Left cardiac atrium (tissue), 4 donors: Measurements from ENCODE around the gene SCART1. TPM values are rescaled to one million over a fixed set of nuclear protein-coding genes. Genes with fewer than 3 reads are reported as not detected.
A peak's percentile ranks its signal among the peaks of the same experiment; 100 is the strongest.
"Not testable (repeated sequence)": the region's sequence is repeated elsewhere in the genome, so short reads cannot be mapped to it uniquely, and the experiment has no call there.

Experiments
- ATAC-seq, 2 donors: fragments of 200-7000 bp; cut with Tn5 transposase; one replicate each; pipeline ENCODE4 v1.9.1; 2020; ENCODE audit warnings: mild to moderate bottlenecking in 2 of 2, moderate library complexity in 2 of 2
- DNase-seq: peaks from one replicate; pipeline ENCODE4 v3.0.0-alpha.2; 2020
- intact Hi-C, 2 donors: fragments of 100-400 bp; cut with DNase I; formaldehyde crosslinking; loops; one replicate each; pipeline versions ENCODE4 v1.14.1 to v1.15.1; 2022 to 2023
- long read RNA-seq: library from polyadenylated mRNA; unstranded; transcript quantifications from one replicate; pipeline ENCODE4 v2.0.0, GENCODE V29; 2021
- total RNA-seq, 2 donors: library from RNA; stranded (reverse); fragmentation: NEBNext Ultra II Directional; extraction: Animal tissue kit (Norgen Biotek cat#: 25700); gene quantifications; one replicate each; pipeline ENCODE4 v1.2.1, GENCODE V29; 2021
- donor health status: DM: no; HTN: yes; CAD: no.
- donor health status: DM: no; HTN: yes; CAD: no; lungs with severe emphysema.
- donor health status: DM: yes; HTN: yes; CAD: no.
- donor health status: Dilated cardiomyopathy.

The SCART1 gene
- total RNA-seq: under 1 TPM; 0.27 to 0.94 TPM
- long read RNA-seq: 0 reads

DNA sequence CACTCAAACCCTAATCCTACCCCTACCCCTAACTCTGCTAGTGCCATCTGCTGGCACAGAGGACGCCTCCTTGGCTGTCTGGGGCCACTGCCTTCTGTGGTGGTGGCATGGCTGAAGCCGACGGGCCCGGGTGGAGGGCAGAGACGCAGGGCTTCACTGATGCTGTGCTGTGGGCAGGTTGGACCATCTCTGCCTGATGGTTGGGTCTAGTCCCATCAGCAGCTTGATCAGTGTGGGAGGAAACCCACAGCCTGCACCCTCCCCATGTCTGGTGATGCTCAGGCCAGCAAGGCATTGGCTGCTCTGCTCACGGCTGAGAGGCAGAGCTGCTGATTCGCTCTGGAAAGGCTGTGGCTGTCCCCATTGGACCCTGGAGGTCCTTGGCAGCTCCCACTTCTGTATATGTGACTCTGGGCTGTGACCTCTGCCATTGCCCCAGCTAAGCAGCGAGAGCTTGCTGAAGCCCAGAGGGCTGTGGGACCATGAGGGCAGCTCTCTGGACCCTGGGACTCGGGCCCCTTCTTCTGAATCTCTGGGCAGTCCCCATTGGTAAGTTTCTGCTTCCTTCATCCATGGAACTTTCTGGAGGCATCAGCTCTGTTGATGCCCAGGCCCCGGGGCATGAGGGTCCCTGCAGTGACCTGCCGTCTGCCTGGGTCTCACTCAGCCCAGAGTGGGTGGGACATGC, at the start of gene SCART1:
Gene SCART1 (plus strand): TSS at position 430 of the 688 bp plus-strand sequence. CDS start 53 bp downstream, at position 483.
- DNase-seq (no peak), ATAC-seq (no peak)
- intact Hi-C loops: no loop called here

DNA sequence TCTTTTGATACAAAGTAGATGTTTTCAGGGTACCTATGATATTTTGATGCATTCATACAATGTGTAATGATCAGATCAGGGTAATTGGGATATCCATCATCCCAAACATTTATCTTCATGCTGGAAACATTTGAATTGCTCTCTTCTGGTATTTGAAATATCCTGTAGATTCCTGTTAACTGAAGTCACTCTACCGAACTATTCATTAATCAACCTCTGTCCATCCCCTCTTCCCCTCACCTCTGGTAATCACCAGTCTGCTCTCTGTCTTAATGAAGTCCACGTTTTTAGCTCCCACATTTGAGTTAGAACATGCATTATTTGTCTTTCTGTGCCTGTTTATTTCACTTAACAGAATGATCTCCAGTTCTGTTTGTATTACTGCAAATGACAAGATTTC, 48.5 kb upstream of the SCART1 start:
- ATAC-seq: no peak

GRCh38 chr10:133405844-133406527, 47.8 kb upstream of the SCART1 start:
- intact Hi-C loops: no loop called here
- no peak for ATAC-seq
- no peak for DNase-seq

More for the DNA sequence above, 48.5 kb upstream of the SCART1 start:
- DNase-seq: no peak
- intact Hi-C loops: no loop called here

- no peak for ATAC-seq
- intact Hi-C loops: no loop called here
- DNase-seq: no peak
Observed at GRCh38 chr10:133411523-133412380, 42.0 kb upstream of the SCART1 start.

DNA sequence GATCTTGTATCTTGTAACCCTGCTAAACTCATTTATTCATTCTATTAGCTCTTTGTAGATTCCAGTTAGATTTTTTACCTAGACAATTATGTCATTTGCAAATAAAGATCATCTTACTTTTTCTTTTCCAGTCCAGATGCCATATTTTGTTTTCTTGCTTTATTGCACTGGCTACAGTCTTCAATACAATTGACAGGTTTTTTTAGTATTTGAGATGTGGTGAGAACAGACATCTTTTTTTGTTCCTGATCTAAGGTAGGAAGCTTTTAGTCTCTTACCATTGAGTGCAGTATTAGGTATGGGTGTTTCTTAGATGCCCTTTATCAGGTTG, 41.4 kb upstream of the SCART1 start:
- DNase-seq (no peak), ATAC-seq (no peak)
- intact Hi-C loops: no loop called here

DNA sequence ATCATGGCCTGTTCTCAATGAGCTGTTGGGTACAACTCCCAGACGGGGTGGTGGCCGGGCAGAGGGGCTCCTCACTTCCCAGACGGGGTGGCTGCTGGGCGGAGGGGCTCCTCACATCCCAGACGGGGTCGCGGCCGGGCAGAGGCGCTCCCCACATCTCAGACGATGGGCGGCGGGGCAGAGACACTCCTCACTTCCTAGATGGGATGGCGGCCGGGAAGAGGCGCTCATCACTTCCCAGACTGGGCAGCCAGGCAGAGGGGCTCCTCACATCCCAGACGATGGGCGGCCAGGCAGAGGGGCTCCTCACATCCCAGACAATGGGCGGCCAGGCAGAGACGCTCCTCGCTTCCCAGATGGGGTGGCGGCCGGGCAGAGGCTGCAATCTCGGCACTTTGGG, 39.3 kb upstream of the SCART1 start:
- intact Hi-C loops, ATAC-seq, DNase-seq: not testable (repeated sequence)

DNA sequence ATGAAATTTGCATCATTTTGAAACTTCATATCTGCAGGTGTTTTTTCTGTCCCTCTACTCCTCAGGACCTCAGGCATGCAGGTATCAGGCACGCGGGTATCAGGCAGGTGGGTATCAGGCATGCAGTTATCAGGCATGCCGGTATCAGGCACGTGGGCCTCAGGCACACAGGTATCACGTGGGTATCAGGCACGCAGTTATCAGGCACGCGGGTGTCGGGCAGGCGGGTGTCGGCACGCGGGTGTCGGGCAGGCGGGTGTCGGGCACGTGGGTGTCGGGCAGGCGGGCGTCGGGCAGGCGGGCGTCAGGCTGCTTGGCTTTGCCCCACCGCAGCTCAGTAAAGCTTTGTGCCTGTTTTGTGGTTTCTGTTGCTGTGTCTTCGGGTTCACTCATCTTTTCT, 38.0 kb upstream of the SCART1 start:
- intact Hi-C loops: no loop called here
- no peak for DNase-seq
- ATAC-seq: no peak

GRCh38 chr10:133418289-133418993, 35.3 kb upstream of the SCART1 start:
- no peak for ATAC-seq
- intact Hi-C loops: no loop called here
- no peak for DNase-seq

DNA sequence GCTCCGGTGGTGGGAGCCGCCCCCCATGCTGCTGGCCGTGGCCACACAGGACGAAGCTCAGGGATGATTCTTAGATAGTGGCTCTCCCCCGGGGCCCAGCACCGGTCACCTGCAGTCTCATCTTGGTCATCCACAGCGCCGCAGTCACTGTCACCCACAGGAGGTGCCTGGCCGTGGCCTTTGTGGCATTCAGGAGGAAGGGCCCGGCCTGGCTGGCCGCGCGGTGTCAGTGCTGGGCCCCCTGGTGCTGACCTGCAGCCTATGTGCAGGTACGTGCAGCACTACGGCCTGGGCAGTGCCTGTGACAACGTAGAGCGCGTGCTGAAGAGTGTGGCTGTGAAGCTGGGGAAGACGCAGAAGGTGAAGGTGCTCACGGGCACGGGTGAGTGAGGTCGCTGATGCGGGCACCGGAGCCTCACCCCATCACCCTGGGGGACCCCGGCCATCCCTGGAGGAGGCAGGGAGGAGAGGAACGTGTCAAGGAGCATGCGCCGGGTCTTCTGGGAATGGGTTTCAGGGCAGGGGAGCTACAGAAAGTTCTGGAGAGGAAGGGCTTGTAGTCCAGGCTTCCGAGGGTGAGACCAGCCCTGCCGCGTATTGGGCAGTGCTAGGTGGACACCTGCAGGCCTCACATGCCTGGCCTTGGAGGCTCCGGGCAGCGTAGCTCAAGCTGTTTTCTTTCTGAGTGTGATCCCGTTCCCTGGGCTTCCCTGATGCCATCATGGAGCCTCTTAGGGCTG, 34.4 kb upstream of the SCART1 start:
- intact Hi-C loops: no loop called here
- DNase-seq (no peak), ATAC-seq (no peak)

DNA sequence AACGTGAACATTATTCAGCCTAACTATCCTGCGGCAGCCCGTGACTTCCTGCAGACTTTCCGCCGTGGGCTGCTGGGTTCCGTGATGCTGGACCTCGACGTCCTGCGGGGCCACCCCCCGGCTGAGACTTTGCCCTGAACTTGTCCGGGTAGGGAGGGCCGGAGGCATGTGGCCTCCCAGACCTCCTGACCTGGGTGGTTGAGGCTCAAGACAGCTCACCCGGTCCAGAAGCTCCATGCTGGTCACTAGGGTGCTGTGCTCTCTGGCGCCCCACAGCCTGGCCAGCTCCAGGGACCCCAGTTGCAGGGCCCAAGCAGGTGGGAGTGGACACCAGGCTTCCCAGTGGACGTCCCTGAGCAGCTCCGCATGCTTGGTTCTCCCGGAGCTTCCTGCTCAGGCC, 33.7 kb upstream of the SCART1 start:
- DNase-seq (no peak), ATAC-seq (no peak)
- intact Hi-C loops: loop anchor here (10.0 kb wide), 1 partner anchor 155 kb away; no protein-coding TSS in a partner anchor

GRCh38 chr10:133420579-133420978, 33.2 kb upstream of the SCART1 start:
- ATAC-seq (no peak), DNase-seq (no peak)
- intact Hi-C loops: loop anchor here (10.0 kb wide), 1 partner anchor 154 kb away; no protein-coding TSS in a partner anchor

DNA sequence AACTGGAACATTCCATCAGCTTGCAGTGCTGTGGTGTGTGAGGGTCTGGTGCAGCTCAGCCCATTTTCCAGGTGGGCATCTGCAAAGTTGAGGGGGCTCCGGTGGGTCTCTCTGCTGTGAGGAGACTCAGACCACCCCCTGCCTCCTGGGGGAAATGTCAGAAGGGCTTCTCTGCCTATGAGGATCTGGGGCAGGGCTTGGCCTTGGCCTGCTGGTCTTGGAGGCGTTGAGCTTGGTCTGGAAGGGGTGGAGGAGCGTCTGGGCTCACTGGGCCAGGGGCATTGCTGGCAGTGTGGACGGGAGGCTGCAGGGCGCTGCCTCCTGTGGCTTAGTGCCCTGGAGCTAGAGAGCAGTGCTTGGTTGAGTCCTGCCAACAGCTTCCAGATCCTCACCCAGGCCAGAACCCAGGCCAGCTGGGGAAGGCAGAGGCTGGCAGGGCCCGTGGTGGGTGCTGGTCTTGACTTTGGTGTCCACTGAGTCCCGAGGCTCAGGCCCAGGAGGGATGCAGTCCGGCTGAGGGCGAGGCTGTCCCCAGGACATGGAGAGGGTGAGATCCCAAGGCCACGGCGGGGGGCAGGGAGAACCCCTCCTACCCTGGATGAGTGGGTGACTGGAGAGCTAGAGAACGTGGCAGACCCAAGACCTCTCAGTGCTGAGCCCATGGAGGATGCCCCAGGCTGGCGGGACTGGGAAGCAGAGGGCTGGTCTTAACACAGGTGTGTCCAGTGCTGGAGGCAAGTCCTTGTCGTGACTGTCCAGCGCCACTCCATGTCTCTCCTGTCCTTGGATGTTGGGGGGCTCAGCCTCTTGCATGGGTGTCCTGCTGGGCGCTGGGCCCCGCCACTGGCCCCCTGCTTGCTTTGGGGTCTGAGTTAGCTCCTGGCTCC, 32.2 kb upstream of the SCART1 start:
- intact Hi-C loops: loop anchor here (10.0 kb wide), 1 partner anchor 153 kb away; no protein-coding TSS in a partner anchor
- ATAC-seq: no peak
- DNase-seq: no peak

- DNase-seq (no peak), ATAC-seq (no peak)
- intact Hi-C loops: loop anchor here (10.0 kb wide), 1 partner anchor 152 kb away; no protein-coding TSS in a partner anchor
Observed at GRCh38 chr10:133422223-133422806, 31.4 kb upstream of the SCART1 start.

DNA sequence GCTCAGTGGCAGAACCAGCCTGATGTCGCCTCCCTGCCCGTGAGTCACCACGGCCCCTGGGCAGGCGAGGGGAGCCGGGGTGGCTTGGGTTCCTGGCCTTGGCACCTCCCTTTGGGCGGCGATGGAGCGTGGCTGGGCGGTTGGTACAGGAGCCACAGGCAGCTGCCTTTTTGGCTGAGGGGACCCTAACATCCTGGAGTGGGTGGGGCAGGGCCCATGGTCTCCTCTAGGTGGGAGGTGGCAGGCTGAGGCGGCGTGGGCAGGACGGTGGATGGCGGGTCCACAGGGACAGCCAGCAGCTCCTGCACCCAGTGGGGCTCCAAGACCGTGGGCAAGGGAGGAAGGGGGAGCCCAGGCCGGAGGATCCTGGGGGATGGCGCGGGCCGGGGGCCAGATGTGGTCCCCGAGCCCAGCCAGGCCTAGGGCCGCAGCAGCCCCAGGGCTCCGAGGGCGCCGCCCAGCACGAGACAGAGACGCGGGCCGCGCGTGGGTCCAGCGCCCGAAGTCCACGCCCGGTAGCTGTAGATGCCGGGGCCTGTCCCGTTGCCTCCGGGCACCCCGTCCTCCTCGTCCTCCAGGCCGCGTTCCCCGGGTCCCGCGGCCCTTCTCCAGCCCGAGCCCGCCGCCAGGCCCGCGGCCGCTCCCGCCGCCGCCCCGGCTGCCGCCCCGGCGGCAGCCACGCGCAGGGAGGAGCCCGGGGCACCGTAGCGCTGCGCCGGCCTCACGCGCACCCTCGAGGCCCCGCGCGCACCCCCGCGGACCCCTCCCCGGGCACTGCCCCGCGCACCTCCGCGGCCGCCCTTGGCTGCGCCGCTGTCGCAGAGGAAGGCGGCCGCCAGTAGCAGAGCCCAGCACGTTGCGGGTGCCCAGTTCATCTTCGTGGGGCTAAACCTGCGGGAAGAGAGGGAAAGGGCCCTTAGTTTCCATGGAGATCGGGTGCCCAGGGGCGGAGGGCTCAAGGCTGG, 30.7 kb upstream of the SCART1 start:
- no peak for DNase-seq
- intact Hi-C loops: loop anchor here (10.0 kb wide), 1 partner anchor 152 kb away; no protein-coding TSS in a partner anchor

DNA sequence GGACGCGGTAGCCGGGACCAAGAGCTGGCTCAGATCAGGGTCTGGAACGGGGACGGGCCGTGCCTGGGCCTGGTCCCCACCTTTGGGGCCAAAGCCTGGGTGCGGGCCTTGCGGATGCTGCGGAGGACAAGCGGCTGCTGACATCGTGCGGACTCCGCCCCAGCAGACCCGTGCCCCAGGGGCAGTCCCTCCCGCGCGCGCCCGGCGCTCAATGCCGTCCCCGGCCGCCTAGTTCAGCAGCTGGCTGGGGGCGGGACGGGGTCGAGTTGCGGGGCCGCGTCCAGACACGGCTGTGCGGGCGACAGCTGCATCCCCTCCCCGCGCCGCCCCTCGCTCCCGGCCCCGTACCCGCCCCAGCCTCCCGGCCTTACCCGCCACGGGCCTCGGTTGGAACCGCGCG, 29.6 kb upstream of the SCART1 start:
- DNase-seq: not testable (repeated sequence)
- intact Hi-C loops: loop anchor here (10.0 kb wide), 1 partner anchor 151 kb away; no protein-coding TSS in a partner anchor
- ATAC-seq: peak in 1 of 2 donors; percentile 37

More for the DNA sequence above, 30.7 kb upstream of the SCART1 start:
- ATAC-seq: peak; percentile 11 to 27

DNA sequence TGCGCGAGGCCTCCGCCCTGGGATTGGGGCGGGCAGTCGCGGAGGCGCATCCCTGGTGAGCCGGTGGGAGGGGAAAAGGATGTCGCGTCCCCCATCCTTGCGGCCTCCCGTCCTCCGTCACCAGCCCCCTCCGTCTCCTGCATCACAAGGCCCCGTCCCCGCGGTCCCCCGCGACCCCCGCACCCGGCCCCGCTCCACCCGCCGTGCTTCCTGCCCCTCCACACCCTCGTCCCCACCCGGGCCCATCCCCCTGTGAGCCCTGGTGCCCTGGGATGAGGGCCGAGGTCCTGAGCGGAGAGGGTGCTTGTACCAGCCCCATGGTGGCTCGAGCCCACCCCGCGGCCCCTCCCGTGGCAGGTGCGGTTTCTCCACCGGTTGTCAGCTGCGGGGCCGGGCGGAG, 29.1 kb upstream of the SCART1 start, which contains the start of gene SPRN:
Gene SPRN (minus strand): TSS at position 25 of the 400 bp plus-strand sequence. CDS start 944 bp downstream, outside the sequence.
- DNase-seq: not testable (repeated sequence)
- ATAC-seq: peak in 1 of 2 donors; percentile 18
- intact Hi-C loops: loop anchor here (10.0 kb wide), 1 partner anchor 150 kb away; no protein-coding TSS in a partner anchor
